Posterior vena cava (tissue), 2 donors: Measurements from ENCODE around the gene HOMER1. TPM values are rescaled to one million over a fixed set of nuclear protein-coding genes. Genes with fewer than 3 reads are reported as not detected.
"Not testable (repeated sequence)": the region's sequence is repeated elsewhere in the genome, so short reads cannot be mapped to it uniquely, and the experiment has no call there.

Experiments
- DNase-seq: peaks from one replicate; pipeline ENCODE4 v3.0.0-alpha.2; 2020; ENCODE audit warnings: low spot score
- intact Hi-C, 2 donors: fragments of 100-400 bp; cut with DNase I; formaldehyde crosslinking; loops; one replicate each; pipeline versions ENCODE4 v1.14.1 to v1.14.2; 2022 to 2023
- total RNA-seq, 2 donors: library from RNA; stranded (reverse); fragmentation: NEBNext Ultra II Directional; extraction: Animal tissue kit (Norgen Biotek cat#: 25700); gene quantifications; one replicate each; pipeline ENCODE4 v1.2.1, GENCODE V29; 2021
- donor health status: DM: yes; HTN: yes; CAD: no.
- donor health status: DM: yes; HTN: yes; CAD: no.

Gene HOMER1
- total RNA-seq, 2 donors from 2014 or later, result 6.8 to 7.8 TPM

- intact Hi-C loops, result no loop called here
- no peak for DNase-seq
These were observed 7.2 kb upstream of the HOMER1 start for GRCh38 chr5:79521156-79521555.

GRCh38 chr5:79518718-79519117 lies 4.8 kb upstream of the HOMER1 start:
- intact Hi-C loops, result loop anchor here in 1 of 2 donors (10.0 kb wide), 1 partner anchor 96 kb away; the partner anchor contains the start of gene TENT2
- no peak for DNase-seq

GRCh38 chr5:79517601-79518000 lies 3.7 kb upstream of the HOMER1 start:
- intact Hi-C loops, result loop anchor here in 1 of 2 donors (10.0 kb wide), 1 partner anchor 97 kb away; the partner anchor contains the start of gene TENT2

GRCh38 chr5:79516986-79517385 lies 3.1 kb upstream of the HOMER1 start:
- intact Hi-C loops, result loop anchor here in 1 of 2 donors (10.0 kb wide), 1 partner anchor 98 kb away; the partner anchor contains the start of gene TENT2
- no peak for DNase-seq

More at GRCh38 chr5:79517601-79518000, 3.7 kb upstream of the HOMER1 start:
- no peak for DNase-seq

GRCh38 chr5:79516331-79516730 lies 2.4 kb upstream of the HOMER1 start:
- DNase-seq, result not testable (repeated sequence)

GRCh38 chr5:79514391-79515105 lies 614 bp upstream of the HOMER1 start:
- intact Hi-C loops, result loop anchor here in 1 of 2 donors (10.0 kb wide), 1 partner anchor 100 kb away; the partner anchor contains the start of gene TENT2
- DNase-seq, result peak; percentile 96

More at GRCh38 chr5:79516331-79516730, 2.4 kb upstream of the HOMER1 start:
- intact Hi-C loops, result loop anchor here in 1 of 2 donors (10.0 kb wide), 1 partner anchor 98 kb away; the partner anchor contains the start of gene TENT2

GRCh38 chr5:79513308-79513703 lies 628 bp downstream of the HOMER1 start:
- intact Hi-C loops, result loop anchor here in 1 of 2 donors (10.0 kb wide), 1 partner anchor 101 kb away; the partner anchor contains the start of gene TENT2
- DNase-seq, result no peak

GRCh38 chr5:79512471-79513307 lies 1.2 kb downstream of the HOMER1 start:
- intact Hi-C loops, result loop anchor here in 1 of 2 donors (10.0 kb wide), 1 partner anchor 102 kb away; the partner anchor contains the start of gene TENT2
- DNase-seq, result no peak

GRCh38 chr5:79512049-79512448 lies 1.9 kb downstream of the HOMER1 start:
- DNase-seq, result no peak
- intact Hi-C loops, result loop anchor here in 1 of 2 donors (10.0 kb wide), 1 partner anchor 103 kb away; the partner anchor contains the start of gene TENT2

- no peak for DNase-seq
- intact Hi-C loops, result loop anchor here in 1 of 2 donors (10.0 kb wide), 1 partner anchor 104 kb away; the partner anchor contains the start of gene TENT2
These were observed 3.3 kb downstream of the HOMER1 start for GRCh38 chr5:79510638-79511037.

GRCh38 chr5:79509244-79509885 lies 4.6 kb downstream of the HOMER1 start:
- DNase-seq, result no peak
- intact Hi-C loops, result no loop called here

- intact Hi-C loops, result no loop called here
These were observed 5.1 kb downstream of the HOMER1 start for GRCh38 chr5:79508794-79509193.

GRCh38 chr5:79508354-79508753 lies 5.6 kb downstream of the HOMER1 start:
- no peak for DNase-seq
- intact Hi-C loops, result no loop called here

More at GRCh38 chr5:79508794-79509193, 5.1 kb downstream of the HOMER1 start:
- DNase-seq, result no peak

- no peak for DNase-seq
- intact Hi-C loops, result no loop called here
These were observed 6.4 kb downstream of the HOMER1 start for GRCh38 chr5:79507251-79508205.

GRCh38 chr5:79505138-79505537 lies 8.8 kb downstream of the HOMER1 start:
- no peak for DNase-seq
- intact Hi-C loops, result no loop called here

GRCh38 chr5:79503794-79504495 lies 10.0 kb downstream of the HOMER1 start:
- intact Hi-C loops, result no loop called here
- DNase-seq, result no peak

GRCh38 chr5:79499640-79500273 lies 14.2 kb downstream of the HOMER1 start:
- intact Hi-C loops, result no loop called here
- no peak for DNase-seq
